Colonic mucosa (tissue), 4 donors: ENCODE results near the gene CYBB. TPM values are rescaled to one million over a fixed set of nuclear protein-coding genes. Genes with fewer than 3 reads are reported as not detected.

Source experiments
- DNase-seq: peaks from one replicate; pipeline ENCODE4 v3.0.0-alpha.2; 2020
- H3K27ac ChIP-seq: fragments of 200-600 bp; one replicate; pipeline ENCODE4 v1.8.0; 2021
- H3K27me3 ChIP-seq: fragments of 200-600 bp; one replicate; pipeline ENCODE4 v1.8.0; 2021
- H3K36me3 ChIP-seq: fragments of 200-600 bp; one replicate; pipeline ENCODE4 v1.8.0; 2021
- H3K4me1 ChIP-seq: fragments of 200-600 bp; one replicate; pipeline ENCODE4 v1.8.0; 2021; ENCODE audit warnings: mild to moderate bottlenecking
- H3K4me3 ChIP-seq: fragments of 200-600 bp; one replicate; pipeline ENCODE4 v1.8.0; 2021
- H3K9ac ChIP-seq, 2 donors: one replicate each; pipeline ENCODE4 v1.7.0; 2013; ENCODE audit warnings: control low read depth in 2 of 2, low read depth in 2 of 2, low read length in 2 of 2
- H3K9me3 ChIP-seq: fragments of 200-600 bp; one replicate; pipeline ENCODE4 v1.8.0; 2021
- CTCF ChIP-seq: fragments of 200-600 bp; IDR thresholded peaks from one replicate; pipeline ENCODE4 v1.8.0; 2022; ENCODE audit warnings: antibody characterized with exemption, mild to moderate bottlenecking
- intact Hi-C: fragments of 100-400 bp; cut with DNase I; formaldehyde crosslinking; loops from one replicate; pipeline ENCODE4 v1.14.1; 2022
- total RNA-seq, 2 donors: library from RNA; stranded (reverse); fragmentation: NEBNext Ultra II Directional in 1 of 2; extraction: Animal tissue kit (Norgen Biotek cat#: 25700) in 1 of 2; gene quantifications; one replicate each; pipeline ENCODE4 v1.2.1, GENCODE V29; 2021
- donor health status: healthy.
- donor health status: DM: no; HTN: no; CAD: no.
- donor health status: DM: no; HTN: no; CAD: no.

Gene CYBB
- total RNA-seq, 2 donors from 2014 or later: 7.7 to 18.6 TPM

DNA sequence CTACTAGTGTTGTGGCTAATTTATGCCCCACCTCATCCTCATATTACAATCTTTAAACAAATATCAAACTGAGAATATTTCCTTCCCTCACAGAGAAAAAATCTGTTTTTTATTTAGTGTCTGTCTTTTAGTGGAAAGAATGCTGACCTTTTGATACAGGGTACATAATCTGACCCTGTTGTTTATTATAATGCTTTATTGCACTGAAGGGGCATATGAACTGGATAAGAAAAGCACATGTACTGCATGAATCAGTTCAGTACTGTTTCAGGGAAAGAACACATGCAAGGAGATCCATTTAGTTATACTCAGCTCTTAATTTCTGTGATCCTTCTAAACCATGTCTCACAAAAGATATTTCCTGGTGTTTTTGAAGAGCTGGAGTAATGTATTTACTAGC, 83.0 kb downstream of the CYBB start:
- DNase-seq: no peak
- no peaks in the 10 kb centered on the region for H3K36me3 ChIP-seq
- H3K9me3 ChIP-seq: no peaks in the 10 kb centered on the region
- no peak for TF ChIP-seq CTCF
- no peak overlapping the region for H3K9ac ChIP-seq
- H3K27me3 ChIP-seq: no peaks in the 10 kb centered on the region
- intact Hi-C loops: no loop called here
- H3K27ac ChIP-seq: no peak overlapping the region
- no peaks in the 10 kb centered on the region for H3K4me1 ChIP-seq
- H3K4me3 ChIP-seq: no peak overlapping the region

Other genes with a start within 250 kb of the CYBB start
- gene LANCL3, start 208.4 kb upstream of the CYBB start, total RNA-seq: 1 to 10 TPM; 1.9 to 3.5 TPM
- 10 to 100 TPM; 25.2 to 27.8 TPM for gene XK, start 94.3 kb upstream of the CYBB start, total RNA-seq
- 10 to 100 TPM; 17.2 to 22.2 TPM for gene DYNLT3, start 67.5 kb downstream of the CYBB start, total RNA-seq
- 1 to 10 TPM; 5.4 to 7.1 TPM for gene SYTL5, start 226.5 kb downstream of the CYBB start, total RNA-seq